PFSK-1 (cell line): ENCODE data around the gene ZDHHC14.

ENCODE experiments used
- FOXP2 ChIP-seq: optimal IDR thresholded peaks from 2 replicates; pipeline ENCODE3; 2011; ENCODE audit warnings: borderline replicate concordance, control low read depth, inconsistent platforms; ENCODE audit not compliant: insufficient read depth; ENCODE audit errors: extremely low read length, extremely low read depth
- POLR2AphosphoS5 ChIP-seq: IDR thresholded peaks from 2 replicates; pipeline ENCODE4 v1.6.1; 2012; ENCODE audit warnings: low read depth, mild to moderate bottlenecking, control low read depth, low read length, moderate library complexity
- SIN3A ChIP-seq: IDR thresholded peaks from 2 replicates; pipeline ENCODE4 v1.6.1; 2012; ENCODE audit warnings: mild to moderate bottlenecking, low read length, moderate library complexity, borderline replicate concordance; ENCODE audit not compliant: insufficient read depth
- TAF1 ChIP-seq: IDR thresholded peaks from 2 replicates; pipeline ENCODE4 v1.6.1; 2012; ENCODE audit warnings: low read length, control low read depth, borderline replicate concordance; ENCODE audit not compliant: insufficient read depth
- TF ChIP-seq, protein P1 (sequence below), 2 experiments: IDR thresholded peaks; 2 replicates each; pipeline versions ENCODE4 v1.6.1 to v1.8.0; 2011 to 2012; ENCODE audit warnings: low read depth in 2 of 2, low read length in 2 of 2, control low read depth in 1 of 2, inconsistent platforms in 1 of 2, mild to moderate bottlenecking in 1 of 2, moderate library complexity in 1 of 2; ENCODE audit not compliant: insufficient read depth in 1 of 2

The ZDHHC14 gene

DNA sequence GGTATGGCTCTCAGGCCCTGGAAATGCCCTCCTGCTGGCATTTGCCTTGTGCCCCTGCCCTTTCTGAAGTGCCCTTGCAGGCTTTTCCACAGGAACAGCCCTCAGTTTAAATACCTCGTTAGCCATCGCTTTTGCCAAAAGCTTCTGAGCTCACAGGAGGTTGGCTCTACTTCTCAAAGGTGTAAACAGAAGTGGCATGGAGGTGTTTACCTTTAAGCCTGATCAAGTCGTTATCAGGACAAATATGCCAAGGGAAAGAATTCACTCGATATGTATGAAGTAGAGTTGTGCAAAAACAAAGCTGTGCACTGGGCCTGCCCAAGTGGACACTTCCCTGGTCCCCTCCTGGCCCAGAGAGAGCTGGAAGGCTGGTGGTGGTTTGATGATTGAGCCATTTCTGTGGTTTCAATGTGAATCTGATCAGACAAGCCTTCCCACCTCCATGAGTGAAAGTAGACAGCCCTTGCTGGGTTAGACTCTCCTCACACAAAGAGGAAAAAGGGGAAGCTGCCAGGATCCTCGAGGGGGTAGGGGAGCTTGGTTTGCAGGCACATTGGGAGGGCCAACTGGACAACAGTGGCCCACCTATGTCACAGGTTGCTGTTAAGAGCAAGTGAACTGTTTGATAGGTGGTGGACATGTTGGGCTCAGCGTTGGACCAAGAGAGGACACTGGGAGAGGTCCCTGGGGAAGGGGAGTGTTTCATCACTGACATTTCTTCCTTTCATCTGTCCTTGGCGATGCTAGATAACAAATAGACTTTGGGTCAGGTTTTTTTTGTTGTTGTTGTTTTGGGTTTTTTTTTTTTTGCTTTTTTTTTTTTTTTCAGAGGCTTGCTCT is 98.7 kb downstream of the ZDHHC14 start:
- no peak for TF ChIP-seq TAF1
- no peak for TF ChIP-seq SIN3A
- TF ChIP-seq FOXP2 = no peak
- TF ChIP-seq, protein P1, sequence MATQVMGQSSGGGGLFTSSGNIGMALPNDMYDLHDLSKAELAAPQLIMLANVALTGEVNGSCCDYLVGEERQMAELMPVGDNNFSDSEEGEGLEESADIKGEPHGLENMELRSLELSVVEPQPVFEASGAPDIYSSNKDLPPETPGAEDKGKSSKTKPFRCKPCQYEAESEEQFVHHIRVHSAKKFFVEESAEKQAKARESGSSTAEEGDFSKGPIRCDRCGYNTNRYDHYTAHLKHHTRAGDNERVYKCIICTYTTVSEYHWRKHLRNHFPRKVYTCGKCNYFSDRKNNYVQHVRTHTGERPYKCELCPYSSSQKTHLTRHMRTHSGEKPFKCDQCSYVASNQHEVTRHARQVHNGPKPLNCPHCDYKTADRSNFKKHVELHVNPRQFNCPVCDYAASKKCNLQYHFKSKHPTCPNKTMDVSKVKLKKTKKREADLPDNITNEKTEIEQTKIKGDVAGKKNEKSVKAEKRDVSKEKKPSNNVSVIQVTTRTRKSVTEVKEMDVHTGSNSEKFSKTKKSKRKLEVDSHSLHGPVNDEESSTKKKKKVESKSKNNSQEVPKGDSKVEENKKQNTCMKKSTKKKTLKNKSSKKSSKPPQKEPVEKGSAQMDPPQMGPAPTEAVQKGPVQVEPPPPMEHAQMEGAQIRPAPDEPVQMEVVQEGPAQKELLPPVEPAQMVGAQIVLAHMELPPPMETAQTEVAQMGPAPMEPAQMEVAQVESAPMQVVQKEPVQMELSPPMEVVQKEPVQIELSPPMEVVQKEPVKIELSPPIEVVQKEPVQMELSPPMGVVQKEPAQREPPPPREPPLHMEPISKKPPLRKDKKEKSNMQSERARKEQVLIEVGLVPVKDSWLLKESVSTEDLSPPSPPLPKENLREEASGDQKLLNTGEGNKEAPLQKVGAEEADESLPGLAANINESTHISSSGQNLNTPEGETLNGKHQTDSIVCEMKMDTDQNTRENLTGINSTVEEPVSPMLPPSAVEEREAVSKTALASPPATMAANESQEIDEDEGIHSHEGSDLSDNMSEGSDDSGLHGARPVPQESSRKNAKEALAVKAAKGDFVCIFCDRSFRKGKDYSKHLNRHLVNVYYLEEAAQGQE (IDR thresholded peaks at IDR 0.05; ENCODE audit: insufficient read depth in 1 of 2, low read depth in 2 of 2, low read length in 2 of 2) = no peak
- no peak for TF ChIP-seq POLR2AphosphoS5

DNA sequence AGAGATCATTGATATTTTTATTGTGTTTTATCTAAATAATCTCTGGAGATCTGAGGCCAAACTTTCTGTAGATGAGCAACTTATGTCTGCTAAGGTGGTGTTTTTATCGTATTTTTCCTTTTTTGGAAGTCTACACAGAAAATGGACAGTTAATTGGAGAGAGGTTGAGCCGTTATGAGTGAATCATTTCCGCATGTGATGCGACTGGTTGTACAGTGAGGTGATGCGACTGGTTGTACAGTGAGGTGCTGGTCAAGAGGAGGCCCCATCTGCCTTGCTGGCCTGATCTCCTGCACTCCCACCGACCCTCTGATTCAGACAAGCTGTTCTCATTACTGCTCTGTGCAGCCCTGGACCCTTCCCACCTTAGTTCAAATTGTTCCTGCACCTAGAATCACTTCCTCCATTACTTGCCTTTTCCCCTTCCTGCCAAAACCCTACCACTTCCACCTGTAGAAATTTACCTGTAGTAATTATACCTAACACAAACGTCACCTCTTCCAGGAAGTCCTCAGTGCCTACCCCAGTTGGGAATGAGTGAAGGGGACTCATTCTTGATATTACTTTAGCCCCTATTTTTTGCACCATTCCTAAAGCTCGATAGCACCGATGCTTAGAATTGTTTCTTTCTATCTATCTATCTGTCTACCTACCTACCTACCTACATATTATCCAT is 100.3 kb downstream of the ZDHHC14 start:
- TF ChIP-seq SIN3A = no peak
- TF ChIP-seq TAF1 = no peak
- no peak for TF ChIP-seq POLR2AphosphoS5
- TF ChIP-seq FOXP2 = no peak
- TF ChIP-seq, protein P1 (IDR thresholded peaks at IDR 0.05; ENCODE audit: insufficient read depth in 1 of 2, low read depth in 2 of 2, low read length in 2 of 2) = no peak

DNA sequence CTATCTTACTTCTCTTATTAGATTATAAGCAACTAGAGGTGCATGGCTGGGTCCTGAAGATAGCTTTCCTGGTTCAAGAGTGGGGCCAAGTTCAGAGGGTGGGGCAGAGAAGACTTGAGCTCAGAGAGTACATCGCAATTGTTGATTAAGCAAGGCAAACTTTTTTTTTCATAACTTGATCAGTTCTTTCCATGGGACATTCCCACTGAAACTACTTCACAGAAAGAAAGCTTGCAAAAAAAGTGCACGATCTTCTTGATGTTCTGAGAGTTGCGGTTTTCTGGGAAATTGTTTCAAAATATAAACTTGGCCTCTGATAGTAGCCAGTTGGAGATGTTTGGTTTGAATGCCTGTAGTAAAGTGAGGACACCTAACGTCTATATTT is 100.9 kb downstream of the ZDHHC14 start:
- TF ChIP-seq TAF1 (no peak), POLR2AphosphoS5 (no peak)
- TF ChIP-seq, protein P1 (IDR thresholded peaks at IDR 0.05; ENCODE audit: insufficient read depth in 1 of 2, low read depth in 2 of 2, low read length in 2 of 2) = no peak

DNA sequence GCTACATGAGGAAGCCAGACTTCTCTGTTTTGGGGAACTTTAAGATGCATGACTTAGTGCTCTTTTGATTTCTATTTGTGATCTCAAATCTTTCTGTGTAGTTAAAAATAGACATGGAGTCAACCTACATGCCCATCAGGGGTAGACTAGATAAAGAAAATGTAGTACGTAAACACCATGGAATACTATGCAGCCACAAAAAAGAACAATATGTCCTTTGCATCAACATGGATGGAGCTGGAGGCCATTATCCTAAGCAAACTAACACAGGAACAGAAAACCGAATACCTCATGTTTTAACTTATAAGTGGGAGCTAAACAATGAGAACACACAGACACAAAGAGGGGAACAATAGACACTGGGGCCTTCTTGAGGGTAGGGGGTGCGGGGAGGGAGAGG is 102.8 kb downstream of the ZDHHC14 start:
- TF ChIP-seq SIN3A = no peak
- TF ChIP-seq POLR2AphosphoS5 = no peak
- no peak for TF ChIP-seq TAF1
- no peak for TF ChIP-seq FOXP2
- TF ChIP-seq, protein P1 (IDR thresholded peaks at IDR 0.05; ENCODE audit: insufficient read depth in 1 of 2, low read depth in 2 of 2, low read length in 2 of 2) = no peak
